NCI-H510A treated with DMSO at 0.1 percent for 48 hours (cell line): Measurements from ENCODE around the gene ALDH2.
"Not testable (repeated sequence)": the region's sequence is repeated elsewhere in the genome, so short reads cannot be mapped to it uniquely, and the experiment has no call there.

ENCODE experiments used
- DNase-seq: peaks from one replicate; lab custom pipeline; 2025; lab: John Stamatoyannopoulos, UW

The ALDH2 gene

DNA sequence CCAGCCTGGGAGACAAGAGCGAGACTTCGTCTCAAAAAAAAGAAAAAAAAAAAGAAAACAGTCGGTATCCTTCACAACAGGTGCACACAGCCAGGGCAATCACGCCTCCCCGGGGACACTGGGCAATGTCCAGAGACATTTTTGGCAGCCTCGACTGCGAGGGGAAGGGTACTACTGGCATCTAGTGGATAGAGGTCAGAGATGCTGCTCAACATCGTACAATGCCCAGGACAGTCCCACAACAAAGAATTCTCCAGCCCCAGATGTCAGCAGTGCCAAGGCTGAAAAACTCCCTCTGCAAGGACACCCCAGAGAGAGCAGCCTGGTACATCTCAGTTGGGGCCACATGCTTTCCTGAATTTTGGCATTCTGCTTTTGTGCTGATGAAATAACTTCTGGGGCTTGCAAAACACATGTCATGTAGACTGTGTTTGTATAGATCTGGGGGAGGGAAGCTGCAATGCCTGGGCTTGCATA lies 21.5 kb downstream of the ALDH2 start:
- no peak for DNase-seq

DNA sequence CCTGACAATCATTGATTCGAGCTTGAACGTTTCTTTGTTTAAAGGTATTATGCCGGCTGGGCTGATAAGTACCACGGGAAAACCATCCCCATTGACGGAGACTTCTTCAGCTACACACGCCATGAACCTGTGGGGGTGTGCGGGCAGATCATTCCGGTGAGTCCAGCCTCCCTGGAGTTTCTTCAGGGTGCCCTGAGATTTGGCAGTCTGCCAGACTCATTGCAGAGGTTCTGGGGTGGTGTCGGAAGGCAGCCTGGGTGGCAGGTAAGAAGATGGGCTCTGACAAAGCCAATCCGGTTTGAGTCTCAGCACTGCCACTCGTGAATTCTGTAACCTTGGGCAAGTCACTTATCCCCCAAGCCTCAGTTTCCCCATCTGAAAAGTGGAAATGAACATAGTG lies 23.0 kb downstream of the ALDH2 start:
- DNase-seq: no peak

DNA sequence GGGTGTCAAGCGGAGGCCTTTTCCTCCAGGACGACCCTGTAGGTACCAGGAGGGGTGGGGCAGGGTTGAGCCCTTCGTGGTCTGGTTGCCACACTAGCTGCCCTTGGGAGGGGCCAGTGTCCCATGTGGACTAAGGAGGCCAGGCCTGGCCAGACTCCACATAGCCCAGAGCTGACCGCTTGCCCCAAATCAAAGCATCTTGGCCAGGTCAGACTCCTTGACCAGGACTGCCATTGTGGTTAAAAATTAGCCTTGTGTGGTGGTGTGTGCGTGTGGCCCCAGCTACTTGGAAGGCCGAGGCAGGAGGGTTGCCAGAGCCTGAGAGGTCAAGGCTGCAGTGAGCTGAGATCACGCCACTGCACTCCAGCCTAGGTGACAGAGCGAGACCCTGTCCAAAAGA lies 24.8 kb downstream of the ALDH2 start:
- no peak for DNase-seq

DNA sequence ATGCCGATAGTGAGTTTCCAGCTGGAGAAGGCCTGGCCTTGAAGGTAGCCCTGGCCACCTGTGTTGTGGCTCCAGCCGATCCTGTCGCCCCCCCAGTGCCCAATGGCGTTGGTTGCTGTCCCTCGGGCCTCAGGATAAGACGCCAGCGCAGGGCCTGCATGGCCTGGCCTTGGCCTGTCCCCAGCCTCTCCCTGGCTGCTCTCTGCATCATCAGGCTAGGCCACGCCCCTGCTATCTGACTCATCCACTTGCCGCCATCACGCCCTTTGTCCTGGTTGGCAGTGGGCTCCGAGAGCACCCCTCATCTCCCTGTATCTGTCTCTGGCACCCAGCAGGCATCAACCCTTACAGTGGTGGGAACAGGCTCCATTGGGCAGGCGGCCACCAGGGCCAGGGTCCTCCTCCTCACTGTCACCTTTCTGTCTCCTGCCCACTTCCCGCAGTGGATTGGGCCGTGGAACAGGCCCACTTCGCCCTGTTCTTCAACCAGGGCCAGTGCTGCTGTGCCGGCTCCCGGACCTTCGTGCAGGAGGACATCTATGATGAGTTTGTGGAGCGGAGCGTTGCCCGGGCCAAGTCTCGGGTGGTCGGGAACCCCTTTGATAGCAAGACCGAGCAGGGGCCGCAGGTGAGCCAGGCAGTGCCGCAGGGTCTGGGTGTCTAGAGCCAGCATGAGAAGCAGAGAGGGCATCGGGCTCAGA lies 25.6 kb downstream of the ALDH2 start:
- no peak for DNase-seq

DNA sequence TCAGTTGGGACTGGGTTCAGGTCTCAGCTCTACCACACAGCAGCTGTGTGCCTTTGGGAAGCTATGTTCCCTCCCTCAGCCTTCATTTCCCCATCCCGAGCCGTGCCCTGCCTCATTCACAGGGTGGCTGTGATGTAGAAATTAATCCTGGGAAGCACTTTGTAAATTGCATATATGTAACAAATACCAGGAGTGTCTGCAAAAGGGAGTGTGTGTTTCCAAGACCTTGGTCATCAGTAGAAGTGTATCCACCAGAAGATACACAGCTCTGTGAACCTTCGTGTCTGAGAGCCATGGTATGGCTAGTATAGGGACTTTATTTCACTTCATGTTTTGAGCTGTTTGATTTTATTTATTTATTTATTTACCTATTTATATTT lies 26.1 kb downstream of the ALDH2 start:
- DNase-seq: no peak

DNA sequence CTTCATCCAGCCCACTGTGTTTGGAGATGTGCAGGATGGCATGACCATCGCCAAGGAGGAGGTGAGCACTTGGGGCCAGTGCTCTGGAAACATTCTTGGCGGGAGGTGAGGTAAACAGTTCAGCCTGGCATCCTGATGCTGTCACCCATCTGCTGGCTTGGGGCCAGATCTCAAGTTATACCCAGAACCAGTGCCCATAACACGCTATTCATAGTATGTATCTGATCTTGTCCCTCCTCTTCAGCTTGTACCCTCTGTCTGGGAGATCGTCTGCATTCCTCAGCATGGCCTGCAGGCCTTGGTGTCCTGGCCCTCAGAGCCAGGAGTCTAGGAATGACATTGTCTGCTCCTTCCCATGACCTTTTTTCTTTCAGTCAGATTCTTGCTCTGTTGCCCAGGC lies 31.4 kb downstream of the ALDH2 start:
- DNase-seq: no peak

DNA sequence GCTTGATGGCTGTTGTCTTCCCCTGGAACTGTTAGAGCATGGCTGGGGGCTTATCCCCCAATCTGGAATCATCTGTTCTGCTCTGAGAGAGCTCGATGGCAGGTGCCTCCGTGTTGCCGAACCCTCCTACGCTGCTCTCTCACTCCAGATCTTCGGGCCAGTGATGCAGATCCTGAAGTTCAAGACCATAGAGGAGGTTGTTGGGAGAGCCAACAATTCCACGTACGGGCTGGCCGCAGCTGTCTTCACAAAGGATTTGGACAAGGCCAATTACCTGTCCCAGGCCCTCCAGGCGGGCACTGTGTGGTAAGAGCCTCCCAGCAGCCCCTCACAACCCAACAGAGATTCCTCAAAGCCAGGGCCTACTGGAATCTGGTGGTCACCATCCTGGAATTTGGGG lies 33.0 kb downstream of the ALDH2 start:
- DNase-seq: no peak

DNA sequence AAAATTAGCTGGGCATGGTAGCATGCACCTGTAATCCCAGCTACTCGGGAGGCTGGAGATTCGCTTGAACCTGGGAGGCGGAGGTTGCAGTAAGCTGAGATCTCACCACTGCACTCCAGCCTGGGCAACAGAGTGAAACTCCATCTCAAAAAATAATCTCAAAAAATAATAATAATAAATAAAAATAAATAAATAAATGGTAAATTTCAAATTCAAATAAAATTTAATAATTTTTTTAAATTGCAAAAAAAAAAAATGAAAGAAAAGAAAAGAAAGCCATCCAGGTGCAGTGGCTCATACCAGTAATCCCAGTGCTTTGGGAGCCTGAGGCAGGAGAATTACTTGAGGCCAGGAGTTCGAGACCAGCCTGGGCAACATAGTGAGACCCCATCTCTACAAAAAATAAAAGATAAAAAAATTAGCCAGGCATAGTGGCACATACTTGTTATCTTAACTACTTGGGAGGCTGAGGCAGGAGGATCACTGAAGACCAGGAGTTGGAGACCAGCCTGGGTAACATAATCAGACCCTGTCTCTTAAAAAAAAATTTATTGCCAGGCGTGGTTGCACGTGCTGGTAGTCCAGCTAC lies 36.4 kb downstream of the ALDH2 start:
- no peak for DNase-seq

DNA sequence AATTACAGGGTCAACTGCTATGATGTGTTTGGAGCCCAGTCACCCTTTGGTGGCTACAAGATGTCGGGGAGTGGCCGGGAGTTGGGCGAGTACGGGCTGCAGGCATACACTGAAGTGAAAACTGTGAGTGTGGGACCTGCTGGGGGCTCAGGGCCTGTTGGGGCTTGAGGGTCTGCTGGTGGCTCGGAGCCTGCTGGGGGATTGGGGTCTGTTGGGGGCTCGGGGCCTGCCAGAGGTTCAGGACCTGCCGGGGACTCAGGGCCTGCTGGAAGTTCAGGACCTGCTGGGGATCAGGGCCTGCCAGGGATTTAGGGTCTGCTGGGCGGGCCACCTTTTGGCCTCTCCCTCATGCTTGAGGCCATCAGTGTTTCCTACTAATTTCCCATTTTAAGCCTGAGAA lies 37.1 kb downstream of the ALDH2 start:
- DNase-seq: no peak

DNA sequence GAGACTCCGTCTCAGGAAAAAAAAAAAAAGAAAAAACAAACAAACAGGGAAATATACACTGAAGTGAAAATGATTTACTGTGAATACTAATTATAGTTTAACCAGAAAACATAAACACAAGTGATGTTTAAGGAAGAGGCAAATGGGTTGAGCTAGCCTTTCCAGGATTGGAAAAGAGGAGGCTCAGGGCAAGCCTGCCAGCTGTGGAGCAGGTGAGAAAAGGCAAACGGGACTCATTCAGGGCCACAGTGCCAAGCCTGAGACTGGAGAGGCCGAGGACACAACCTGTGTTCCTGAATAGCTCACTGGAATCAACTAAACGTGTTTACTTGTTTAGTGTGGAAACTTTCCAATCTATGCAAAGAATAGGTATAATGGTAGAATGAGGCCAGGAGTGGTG lies 39.6 kb downstream of the ALDH2 start:
- DNase-seq: no peak

DNA sequence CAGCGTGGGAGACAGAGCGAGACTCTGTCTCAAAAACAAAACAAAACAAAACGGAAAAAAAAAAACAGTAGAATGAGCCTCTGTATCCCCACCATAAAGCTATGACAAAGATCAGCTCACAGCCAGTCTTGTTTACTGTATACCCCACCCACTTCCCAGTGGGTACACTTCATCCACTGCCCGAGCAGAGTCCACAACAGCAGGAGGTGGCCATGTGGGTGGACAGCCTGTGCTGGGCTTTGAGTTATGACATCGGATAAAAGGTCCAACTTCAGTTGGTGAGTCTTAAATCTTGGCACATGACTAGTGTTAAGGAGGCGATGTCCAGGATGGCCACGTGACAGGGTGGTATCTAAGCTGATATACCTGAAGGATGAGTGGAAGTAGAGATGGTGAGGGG lies 40.5 kb downstream of the ALDH2 start:
- no peak for DNase-seq

DNA sequence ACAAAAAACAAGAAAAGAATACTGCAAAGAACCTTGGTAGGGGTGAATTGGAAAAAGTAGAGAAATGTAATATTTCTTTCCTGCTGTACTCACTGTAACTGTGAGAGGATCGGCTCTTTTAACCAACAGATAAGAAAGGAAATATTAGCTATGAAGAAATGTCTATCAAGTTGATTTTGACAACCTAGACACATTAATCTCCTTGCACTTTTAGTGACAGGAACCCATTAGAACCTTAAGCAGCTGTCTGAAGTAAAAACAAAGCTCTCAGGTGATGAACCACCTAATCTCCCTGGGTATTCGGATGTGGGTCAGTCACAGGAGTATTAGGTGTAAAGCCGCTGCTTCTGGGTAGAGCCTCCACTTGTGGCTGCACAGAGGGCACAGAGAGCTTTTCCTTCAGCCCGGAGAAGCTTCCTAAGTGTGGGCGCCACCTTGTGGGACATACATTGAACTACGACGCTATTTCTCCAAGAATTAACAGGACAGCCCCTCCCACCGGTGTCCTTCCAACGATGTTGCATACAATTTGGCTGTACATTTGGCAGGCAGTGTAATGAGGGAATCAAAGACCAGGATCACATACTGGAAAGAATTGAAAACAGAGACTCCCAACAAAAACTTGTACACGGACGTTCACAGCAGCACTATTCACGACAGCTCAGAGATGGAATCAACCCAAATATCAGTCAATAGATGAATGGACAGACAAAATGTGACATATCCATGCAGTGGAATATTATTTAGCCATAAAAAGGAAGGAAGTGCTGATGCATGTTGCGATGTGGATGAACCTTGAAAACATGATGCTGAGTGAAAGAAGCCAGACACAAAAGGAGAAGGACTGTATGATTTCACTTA lies 46.4 kb downstream of the ALDH2 start:
- peak; percentile 83 for DNase-seq

DNA sequence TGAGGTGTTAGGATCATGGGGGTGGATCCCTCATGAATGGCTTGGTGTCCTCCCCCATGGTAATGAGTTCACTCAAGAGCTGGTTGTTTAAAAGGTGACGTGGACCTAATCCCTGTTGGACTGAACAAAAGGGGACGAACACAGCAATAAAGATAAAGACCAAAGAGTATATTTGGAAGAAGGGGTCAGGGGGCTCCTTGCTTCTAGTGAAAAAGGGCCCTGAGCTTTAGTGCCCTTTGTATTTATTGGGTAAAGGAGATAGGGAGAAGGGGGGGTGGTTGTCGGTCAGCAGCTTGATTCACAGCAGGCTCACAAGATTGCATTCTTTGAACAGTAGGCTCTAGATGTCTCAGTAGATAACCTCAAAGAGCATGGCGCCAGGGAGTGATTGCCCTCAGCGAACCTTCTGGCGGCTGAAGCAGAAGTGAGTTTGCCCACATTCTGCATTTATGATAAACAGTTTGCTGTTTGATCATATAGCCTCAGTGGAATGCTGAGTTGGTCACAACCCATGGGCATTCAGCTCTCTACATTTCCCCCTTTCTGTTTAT lies 49.4 kb downstream of the ALDH2 start:
- no peak for DNase-seq

DNA sequence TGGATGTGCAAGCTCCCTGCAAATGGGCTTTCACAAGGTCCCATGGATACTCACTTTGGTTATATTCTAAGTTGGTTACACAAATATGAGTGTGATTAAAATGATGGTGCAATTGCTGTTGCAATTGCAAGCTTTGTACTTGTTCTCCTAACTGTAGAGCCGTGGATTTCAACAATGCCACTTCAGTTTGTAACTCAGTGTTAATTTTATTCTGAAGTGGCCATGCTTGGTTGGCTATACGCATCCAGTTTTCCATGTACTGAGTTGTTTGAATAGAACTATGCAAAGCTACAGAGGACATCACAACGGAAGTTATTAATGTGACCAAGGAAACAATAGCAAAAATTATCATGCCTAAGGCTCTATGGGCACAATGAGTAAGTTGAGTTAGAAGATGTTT lies 50.2 kb downstream of the ALDH2 start:
- DNase-seq: peak; percentile 89

DNA sequence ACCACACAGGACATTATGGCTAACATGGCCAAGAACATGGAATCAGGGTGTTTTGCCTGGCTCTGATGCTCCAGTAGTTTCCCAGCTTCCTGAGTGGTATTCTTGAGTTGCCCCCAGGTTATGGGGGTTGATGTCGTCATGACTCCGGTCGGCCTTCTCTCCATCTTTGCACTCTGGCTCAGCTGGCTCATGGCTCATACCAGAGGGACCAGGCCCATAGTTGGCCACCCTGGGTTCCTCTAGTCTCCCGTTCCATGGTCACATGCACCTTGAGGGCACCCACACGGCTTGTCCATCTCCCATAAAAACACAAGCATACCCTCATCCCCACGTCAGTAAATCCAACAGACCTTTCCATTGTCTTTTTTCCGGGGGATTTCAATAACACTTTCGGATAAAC lies 51.6 kb downstream of the ALDH2 start:
- no peak for DNase-seq

DNA sequence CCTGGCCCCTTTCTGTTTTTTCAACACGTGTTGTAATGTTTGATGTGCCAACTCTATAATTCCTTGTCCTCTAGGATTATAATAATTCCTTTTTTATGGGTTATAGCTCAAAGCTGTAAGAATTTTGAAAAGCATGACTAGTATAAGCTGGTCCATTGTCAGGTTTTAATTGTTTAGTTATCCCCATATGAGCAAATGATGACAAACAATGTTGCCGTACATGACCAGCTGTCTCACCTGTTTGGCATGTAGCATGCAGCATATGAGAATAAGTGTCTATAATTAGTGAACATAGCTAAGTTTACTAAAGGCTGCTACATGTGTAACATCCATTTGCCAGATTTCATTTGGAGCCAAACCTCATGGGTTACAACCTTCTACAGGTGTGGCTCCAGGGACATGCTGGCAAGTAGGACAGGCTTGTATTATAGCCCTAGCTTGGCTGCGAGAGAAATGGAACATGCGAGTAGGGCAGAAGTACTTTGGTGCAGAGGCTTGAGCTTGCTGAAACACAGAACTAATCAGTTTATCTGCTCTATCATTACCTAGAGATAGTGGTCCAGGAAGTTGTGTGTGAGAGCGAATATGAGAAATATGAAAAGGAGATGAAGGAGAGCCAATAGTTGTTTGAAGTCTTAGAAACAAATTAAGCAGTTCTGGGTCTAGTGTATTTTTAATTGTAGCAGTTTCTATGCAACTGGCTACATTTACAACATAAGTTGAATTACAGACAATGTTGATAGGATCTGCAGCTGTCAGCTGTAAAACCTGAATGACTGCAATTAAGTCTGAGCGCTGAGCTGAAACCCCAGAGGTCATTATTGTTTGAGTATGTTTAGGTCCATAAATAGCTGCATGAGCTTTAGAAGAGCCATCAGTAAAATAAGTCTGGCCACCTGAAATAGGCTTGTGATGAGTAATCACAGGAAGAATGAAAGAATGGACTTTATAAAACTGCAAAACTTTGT lies 52.7 kb downstream of the ALDH2 start:
- DNase-seq: peak; percentile 66

DNA sequence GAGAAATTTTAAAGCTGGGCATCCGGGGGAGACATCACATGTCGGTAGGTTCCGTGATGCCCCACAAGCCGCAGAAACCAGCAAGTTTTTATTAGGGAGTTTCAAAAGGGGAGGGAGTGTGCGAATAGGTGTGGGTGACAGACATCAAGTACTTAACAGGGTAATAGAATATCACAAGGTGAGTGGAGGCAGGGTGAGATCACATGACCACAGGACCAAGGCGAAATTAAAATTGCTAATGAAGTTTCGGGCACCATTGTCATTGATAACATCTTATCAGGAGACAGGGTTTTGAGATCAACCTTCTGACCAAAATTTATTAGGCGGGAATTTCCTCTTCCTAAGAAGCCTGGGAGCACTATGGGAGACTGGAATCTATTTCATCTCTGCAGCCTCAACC lies 54.1 kb downstream of the ALDH2 start:
- DNase-seq: not testable (repeated sequence)

DNA sequence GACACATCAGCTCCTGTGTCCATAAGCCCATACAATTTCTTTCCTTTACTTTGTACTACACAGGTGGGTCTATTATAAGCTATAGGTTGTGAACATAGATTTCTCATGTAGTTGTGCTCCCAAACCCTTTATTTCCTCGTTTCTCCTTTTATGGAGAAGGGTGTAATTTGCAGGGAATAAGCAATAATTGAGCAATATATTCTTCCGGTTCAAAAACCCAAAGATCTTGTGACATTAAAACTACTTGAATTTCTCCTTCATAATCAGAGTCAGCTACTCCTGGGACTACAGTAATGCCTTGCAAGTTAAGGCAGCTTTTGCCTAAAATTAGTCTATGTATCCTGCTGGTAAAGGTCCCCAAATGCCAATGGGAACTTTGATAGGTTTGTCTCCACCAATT lies 56.2 kb downstream of the ALDH2 start:
- no peak for DNase-seq

DNA sequence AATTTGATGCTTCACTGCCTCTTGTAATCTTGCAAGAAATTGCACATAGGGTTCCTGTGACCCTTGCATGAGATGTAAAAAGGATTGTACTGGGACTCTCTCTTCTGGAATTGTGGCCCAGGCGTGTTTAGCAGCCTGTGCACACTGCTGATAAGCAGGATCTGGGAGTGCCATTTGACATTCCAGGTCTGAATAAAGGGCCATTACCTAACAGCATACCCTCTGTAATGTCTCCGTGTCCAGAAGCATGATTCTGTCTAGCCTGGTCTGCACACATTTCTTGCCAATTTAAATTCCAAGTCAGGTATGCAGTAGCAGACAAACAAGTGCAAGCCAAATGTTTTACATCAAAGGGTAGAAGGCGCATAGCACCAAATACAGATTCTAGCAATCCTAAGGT lies 57.2 kb downstream of the ALDH2 start:
- no peak for DNase-seq

DNA sequence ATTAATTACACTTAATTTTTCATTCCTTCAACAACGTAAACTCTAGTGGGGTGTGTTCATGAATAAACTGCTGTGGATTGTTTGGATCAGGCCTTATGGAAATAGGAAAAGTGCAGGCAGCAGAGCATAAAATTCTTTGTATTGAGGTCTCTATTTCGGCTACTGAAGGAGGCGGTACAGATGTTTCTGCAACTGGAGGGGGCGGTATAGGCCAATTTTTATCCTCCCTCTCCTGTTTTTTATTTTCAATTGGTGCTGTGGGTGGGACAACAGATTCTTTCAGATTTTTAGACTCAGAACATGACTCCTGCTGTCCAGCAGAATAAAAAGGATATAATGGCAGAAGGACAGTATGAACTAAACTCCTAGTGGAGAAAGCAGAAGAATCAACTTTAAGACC lies 57.6 kb downstream of the ALDH2 start:
- DNase-seq: not testable (repeated sequence)

DNA sequence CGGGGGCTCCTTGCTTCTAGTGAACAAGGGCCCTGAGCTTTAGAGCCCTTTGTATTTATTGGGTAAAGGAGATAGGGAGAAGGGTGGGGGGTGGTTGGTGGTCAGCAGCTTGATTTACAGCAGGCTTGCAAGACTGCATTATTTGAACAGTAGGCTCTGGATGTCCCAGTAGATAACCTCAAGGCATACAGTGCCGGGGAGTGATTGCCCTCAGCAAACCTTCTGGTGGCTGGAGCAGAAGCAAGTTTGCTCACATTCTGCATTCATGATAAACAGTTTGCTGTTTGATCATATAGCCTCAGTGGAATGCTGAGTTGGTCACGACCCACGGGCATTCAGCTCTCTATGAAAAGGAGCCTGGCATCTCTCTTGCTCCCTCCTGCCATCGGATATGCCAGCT lies 58.8 kb downstream of the ALDH2 start:
- DNase-seq: no peak

DNA sequence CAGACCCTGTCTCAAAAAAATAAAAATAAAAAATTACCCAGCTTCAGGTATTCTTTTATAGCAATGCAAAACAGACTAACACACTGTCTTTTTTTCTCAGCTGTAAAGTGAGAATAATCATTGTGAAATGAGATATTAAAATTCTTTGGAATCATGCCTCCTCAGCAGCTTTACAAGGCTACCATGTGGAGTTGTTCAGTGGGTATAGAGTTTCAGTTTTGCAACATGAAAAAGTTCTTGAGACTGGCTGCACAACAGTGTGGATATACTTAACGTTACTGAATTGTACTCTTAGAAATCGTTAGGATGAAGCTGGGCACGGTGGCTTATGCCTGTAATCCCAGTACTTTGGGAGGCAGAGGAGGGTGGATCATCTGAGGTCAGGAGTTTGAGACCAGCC lies 59.6 kb downstream of the ALDH2 start:
- no peak for DNase-seq
